HUES6 (cell line): Measurements from ENCODE around the gene OR10A4.
"Not testable (repeated sequence)": the region's sequence is repeated elsewhere in the genome, so short reads cannot be mapped to it uniquely, and the experiment has no call there.

Experiments used
- H3K27ac ChIP-seq: 2 replicates; pipeline ENCODE4 v1.7.0; 2013; ENCODE audit warnings: low read depth, mild to moderate bottlenecking, low read length, inconsistent platforms
- H3K27me3 ChIP-seq: 2 replicates; pipeline ENCODE4 v1.6.1; 2013; ENCODE audit warnings: low read length; ENCODE audit not compliant: control insufficient read depth, insufficient read depth
- H3K36me3 ChIP-seq: 2 replicates; pipeline ENCODE4 v1.6.1; 2013; ENCODE audit warnings: low read length; ENCODE audit not compliant: control insufficient read depth, insufficient read depth
- H3K4me1 ChIP-seq: 2 replicates; pipeline ENCODE4 v1.6.1; 2013; ENCODE audit warnings: low read length; ENCODE audit not compliant: control insufficient read depth, insufficient read depth
- H3K4me3 ChIP-seq: 2 replicates; pipeline ENCODE4 v1.5.1; 2013; ENCODE audit warnings: low read depth, low read length
- H3K9ac ChIP-seq: one replicate; pipeline ENCODE4 v1.6.1; 2013; ENCODE audit warnings: mild to moderate bottlenecking, low read length
- H3K9me3 ChIP-seq: 2 replicates; pipeline ENCODE4 v1.6.1; 2013; ENCODE audit warnings: low read depth, low read length; ENCODE audit not compliant: control insufficient read depth, insufficient read depth

Gene OR10A4

GRCh38 chr11:6856871-6857270 lies 19.6 kb upstream of the OR10A4 start:
- H3K27me3 ChIP-seq = no peaks in the 10 kb centered on the region
- no peak overlapping the region for H3K27ac ChIP-seq
- no peaks in the 10 kb centered on the region for H3K36me3 ChIP-seq
- no peak overlapping the region for H3K4me3 ChIP-seq
- no peaks in the 10 kb centered on the region for H3K4me1 ChIP-seq
- H3K9ac ChIP-seq = no peak overlapping the region
- peaks cover 11% of the 10 kb centered on the region; the same call in 1 of the 2 replicates for H3K9me3 ChIP-seq

GRCh38 chr11:6862961-6863360 lies 13.5 kb upstream of the OR10A4 start, which contains the start of gene OR10A2:
Gene OR10A2 (plus strand): TSS chr11:6863057. CDS start chr11:6869755, 6,698 bp downstream.
- H3K9ac ChIP-seq = no peak within 1 kb of the TSS
- no peaks in the 10 kb centered on the region for H3K9me3 ChIP-seq
- no peaks in the 10 kb centered on the region for H3K27me3 ChIP-seq
- no peaks in the 10 kb centered on the region for H3K36me3 ChIP-seq
- no peak within 1 kb of the TSS for H3K27ac ChIP-seq
- no peaks in the 10 kb centered on the region for H3K4me1 ChIP-seq
- no peak within 1 kb of the TSS for H3K4me3 ChIP-seq

GRCh38 chr11:6864438-6864837 lies 12.0 kb upstream of the OR10A4 start:
- no peaks in the 10 kb centered on the region for H3K36me3 ChIP-seq

GRCh38 chr11:6871278-6871677 lies 5.1 kb upstream of the OR10A4 start:
- H3K4me1 ChIP-seq = no peaks in the 10 kb centered on the region
- no peaks in the 10 kb centered on the region for H3K36me3 ChIP-seq
- no peak overlapping the region for H3K9ac ChIP-seq
- H3K9me3 ChIP-seq = no peaks in the 10 kb centered on the region
- H3K27me3 ChIP-seq = no peaks in the 10 kb centered on the region
- no peak overlapping the region for H3K4me3 ChIP-seq
- no peak overlapping the region for H3K27ac ChIP-seq

More at GRCh38 chr11:6864438-6864837, 12.0 kb upstream of the OR10A4 start:
- H3K27ac ChIP-seq = no peak overlapping the region
- H3K27me3 ChIP-seq = no peaks in the 10 kb centered on the region
- no peak overlapping the region for H3K4me3 ChIP-seq
- H3K9me3 ChIP-seq = no peaks in the 10 kb centered on the region
- H3K9ac ChIP-seq = no peak overlapping the region
- no peaks in the 10 kb centered on the region for H3K4me1 ChIP-seq

GRCh38 chr11:6875761-6876160 lies 664 bp upstream of the OR10A4 start:
- Histone ChIP-seq H3K36me3 (no peaks in the 10 kb centered on the region), H3K9me3 (no peaks in the 10 kb centered on the region), H3K4me1 (no peaks in the 10 kb centered on the region), H3K4me3 (no peak overlapping the region), H3K27me3 (no peaks in the 10 kb centered on the region), H3K27ac (no peak overlapping the region), H3K9ac (no peak overlapping the region)

- Histone ChIP-seq H3K9me3 (no peaks in the 10 kb centered on the region), H3K9ac (no peak overlapping the region), H3K4me3 (no peak overlapping the region), H3K36me3 (no peaks in the 10 kb centered on the region), H3K27me3 (no peaks in the 10 kb centered on the region), H3K4me1 (no peaks in the 10 kb centered on the region), H3K27ac (no peak overlapping the region)
Measured at GRCh38 chr11:6876914-6877313, 489 bp downstream of the OR10A4 start.

GRCh38 chr11:6882751-6883150 lies 6.3 kb downstream of the OR10A4 start:
- Histone ChIP-seq H3K9me3 (no peaks in the 10 kb centered on the region), H3K27ac (no peak overlapping the region), H3K27me3 (no peaks in the 10 kb centered on the region), H3K4me1 (no peaks in the 10 kb centered on the region), H3K36me3 (no peaks in the 10 kb centered on the region), H3K9ac (no peak overlapping the region), H3K4me3 (no peak overlapping the region)

- H3K9me3 ChIP-seq, H3K9ac ChIP-seq, H3K36me3 ChIP-seq, H3K4me3 ChIP-seq, H3K27ac ChIP-seq, H3K27me3 ChIP-seq, H3K4me1 ChIP-seq: not testable (repeated sequence)
Measured at GRCh38 chr11:6887711-6888110, 11.3 kb downstream of the OR10A4 start.

GRCh38 chr11:6888830-6889229 lies 12.4 kb downstream of the OR10A4 start:
- Histone ChIP-seq H3K4me3 (no peak overlapping the region), H3K9me3 (no peaks in the 10 kb centered on the region), H3K36me3 (no peaks in the 10 kb centered on the region), H3K27ac (no peak overlapping the region), H3K27me3 (no peaks in the 10 kb centered on the region), H3K9ac (no peak overlapping the region), H3K4me1 (no peaks in the 10 kb centered on the region)

- Histone ChIP-seq H3K9me3 (no peaks in the 10 kb centered on the region), H3K27ac (no peak overlapping the region), H3K4me3 (no peak overlapping the region), H3K36me3 (no peaks in the 10 kb centered on the region), H3K27me3 (no peaks in the 10 kb centered on the region), H3K4me1 (no peaks in the 10 kb centered on the region), H3K9ac (no peak overlapping the region)
Measured at GRCh38 chr11:6889835-6890234, 13.4 kb downstream of the OR10A4 start.

GRCh38 chr11:6892400-6892799 lies 16.0 kb downstream of the OR10A4 start, which contains the start of gene OR2D2:
Gene OR2D2 (minus strand): TSS chr11:6892500. CDS start chr11:6892500, 0 bp downstream.
- Histone ChIP-seq H3K9me3 (no peaks in the 10 kb centered on the region), H3K4me3 (no peak within 1 kb of the TSS), H3K9ac (no peak within 1 kb of the TSS), H3K4me1 (no peaks in the 10 kb centered on the region), H3K36me3 (no peaks in the 10 kb centered on the region), H3K27ac (no peak within 1 kb of the TSS), H3K27me3 (no peaks in the 10 kb centered on the region)

GRCh38 chr11:6894097-6894496 lies 17.7 kb downstream of the OR10A4 start:
- H3K9me3 ChIP-seq = no peaks in the 10 kb centered on the region

More at GRCh38 chr11:6894097-6894496, 17.7 kb downstream of the OR10A4 start:
- no peaks in the 10 kb centered on the region for H3K4me1 ChIP-seq
- H3K27me3 ChIP-seq = no peaks in the 10 kb centered on the region
- H3K4me3 ChIP-seq = no peak overlapping the region
- H3K9ac ChIP-seq = no peak overlapping the region
- no peaks in the 10 kb centered on the region for H3K36me3 ChIP-seq
- H3K27ac ChIP-seq = no peak overlapping the region
